Measurements from ENCODE around the gene EID1.

The EID1 gene

DNA sequence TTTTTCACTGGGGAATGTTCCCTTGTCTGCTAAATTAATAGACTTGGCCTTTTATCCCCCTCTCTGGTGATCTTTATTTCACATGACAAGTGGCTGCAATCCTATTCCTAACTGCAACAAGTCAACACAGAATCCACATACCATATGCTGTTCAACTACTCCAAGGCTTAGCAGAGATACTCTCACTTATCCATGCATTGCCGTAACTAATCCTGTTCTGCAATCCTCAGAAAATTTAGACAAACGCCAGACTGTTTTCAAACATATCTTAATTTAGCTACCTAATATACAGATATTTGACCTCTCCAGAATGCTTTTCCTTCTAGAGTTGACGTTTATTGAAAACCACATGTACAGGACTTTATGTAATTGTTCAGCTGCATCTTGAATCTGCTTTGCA, 37.9 kb downstream of the EID1 start:
- DNase-seq (ENCODE audit: low read depth): no peak
- H3K4me3 ChIP-seq (ENCODE audit: control insufficient read depth, low read depth, low read length): no peak overlapping the region

DNA sequence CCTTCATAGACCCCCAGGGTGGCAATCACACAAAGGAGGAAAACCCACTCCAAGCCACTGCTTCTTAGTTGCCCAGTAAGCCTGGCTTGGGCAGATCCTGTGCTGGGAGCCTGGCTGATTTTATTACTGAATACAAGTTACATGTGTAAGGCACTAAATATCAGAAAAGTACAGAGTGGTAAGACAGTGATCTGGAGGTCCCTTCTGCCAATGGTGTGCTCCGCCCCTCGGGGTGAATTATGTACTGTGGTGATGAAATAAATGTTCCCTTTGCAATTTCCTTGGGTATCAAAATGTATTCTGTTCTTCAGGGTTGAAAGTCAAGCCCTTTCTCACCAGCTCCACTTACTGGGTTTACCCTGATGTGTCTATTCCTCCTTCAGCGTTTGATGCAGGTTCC, 38.8 kb downstream of the EID1 start:
- no peak overlapping the region for H3K4me3 ChIP-seq (ENCODE audit: control insufficient read depth, low read depth, low read length)
- TF ChIP-seq, protein P1, sequence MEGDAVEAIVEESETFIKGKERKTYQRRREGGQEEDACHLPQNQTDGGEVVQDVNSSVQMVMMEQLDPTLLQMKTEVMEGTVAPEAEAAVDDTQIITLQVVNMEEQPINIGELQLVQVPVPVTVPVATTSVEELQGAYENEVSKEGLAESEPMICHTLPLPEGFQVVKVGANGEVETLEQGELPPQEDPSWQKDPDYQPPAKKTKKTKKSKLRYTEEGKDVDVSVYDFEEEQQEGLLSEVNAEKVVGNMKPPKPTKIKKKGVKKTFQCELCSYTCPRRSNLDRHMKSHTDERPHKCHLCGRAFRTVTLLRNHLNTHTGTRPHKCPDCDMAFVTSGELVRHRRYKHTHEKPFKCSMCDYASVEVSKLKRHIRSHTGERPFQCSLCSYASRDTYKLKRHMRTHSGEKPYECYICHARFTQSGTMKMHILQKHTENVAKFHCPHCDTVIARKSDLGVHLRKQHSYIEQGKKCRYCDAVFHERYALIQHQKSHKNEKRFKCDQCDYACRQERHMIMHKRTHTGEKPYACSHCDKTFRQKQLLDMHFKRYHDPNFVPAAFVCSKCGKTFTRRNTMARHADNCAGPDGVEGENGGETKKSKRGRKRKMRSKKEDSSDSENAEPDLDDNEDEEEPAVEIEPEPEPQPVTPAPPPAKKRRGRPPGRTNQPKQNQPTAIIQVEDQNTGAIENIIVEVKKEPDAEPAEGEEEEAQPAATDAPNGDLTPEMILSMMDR (conservative IDR thresholded peaks at IDR 0.05; ENCODE audit: control insufficient read depth, insufficient read depth, low read depth, low read length): no peak
- DNase-seq (ENCODE audit: low read depth): no peak

More for the DNA sequence above, 37.9 kb downstream of the EID1 start:
- TF ChIP-seq, protein P1 (conservative IDR thresholded peaks at IDR 0.05; ENCODE audit: control insufficient read depth, insufficient read depth, low read depth, low read length): no peak

- TF ChIP-seq, protein P1 (conservative IDR thresholded peaks at IDR 0.05; ENCODE audit: control insufficient read depth, insufficient read depth, low read depth, low read length): no peak
- DNase-seq (ENCODE audit: low read depth): no peak
- no peak overlapping the region for H3K4me3 ChIP-seq (ENCODE audit: control insufficient read depth, low read depth, low read length)
Measured at GRCh38 chr15:48922046-48922445, 44.1 kb downstream of the EID1 start.

DNA sequence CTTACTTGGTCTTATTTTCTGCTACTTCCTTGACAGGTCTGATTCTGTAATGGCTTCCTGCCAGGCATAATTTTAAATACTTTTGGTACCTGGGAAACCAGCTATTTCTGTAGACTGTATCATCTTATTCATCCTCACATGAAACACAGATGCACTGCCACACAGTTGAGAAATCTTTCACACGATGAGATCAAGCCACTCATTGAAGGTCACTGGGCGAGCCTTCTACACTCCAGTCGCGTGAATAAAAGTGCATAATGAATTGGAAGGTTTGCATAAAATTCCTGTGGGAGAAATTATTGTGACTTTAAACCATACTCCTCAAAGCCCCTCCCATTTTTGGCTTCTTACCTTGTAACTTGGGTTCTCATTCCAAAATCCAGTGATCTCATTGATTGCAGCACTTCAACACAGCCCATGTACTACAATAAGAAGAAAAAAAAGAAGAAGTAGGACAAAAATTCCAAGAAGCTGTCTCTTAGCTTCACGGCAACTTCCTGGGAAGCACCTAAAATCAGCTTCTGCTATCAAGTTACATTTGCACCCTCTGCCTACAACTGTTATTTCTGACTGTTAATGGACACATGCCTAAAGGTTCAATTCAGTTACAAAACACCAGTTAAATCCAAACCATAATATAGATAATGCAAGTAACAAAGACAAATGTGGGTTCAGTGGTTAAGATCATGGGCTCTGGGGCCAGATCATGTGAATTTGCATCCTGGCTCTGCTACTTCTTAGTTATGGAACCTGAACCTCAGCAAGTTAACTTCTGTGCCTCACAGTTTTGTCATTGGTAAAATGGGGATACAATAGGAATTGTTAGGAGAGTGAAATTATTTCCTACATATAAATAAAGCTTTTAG, 46.8 kb downstream of the EID1 start:
- TF ChIP-seq, protein P1 (conservative IDR thresholded peaks at IDR 0.05; ENCODE audit: control insufficient read depth, insufficient read depth, low read depth, low read length): no peak
- no peak overlapping the region for H3K4me3 ChIP-seq (ENCODE audit: control insufficient read depth, low read depth, low read length)
- DNase-seq (ENCODE audit: low read depth): peak; percentile 49

DNA sequence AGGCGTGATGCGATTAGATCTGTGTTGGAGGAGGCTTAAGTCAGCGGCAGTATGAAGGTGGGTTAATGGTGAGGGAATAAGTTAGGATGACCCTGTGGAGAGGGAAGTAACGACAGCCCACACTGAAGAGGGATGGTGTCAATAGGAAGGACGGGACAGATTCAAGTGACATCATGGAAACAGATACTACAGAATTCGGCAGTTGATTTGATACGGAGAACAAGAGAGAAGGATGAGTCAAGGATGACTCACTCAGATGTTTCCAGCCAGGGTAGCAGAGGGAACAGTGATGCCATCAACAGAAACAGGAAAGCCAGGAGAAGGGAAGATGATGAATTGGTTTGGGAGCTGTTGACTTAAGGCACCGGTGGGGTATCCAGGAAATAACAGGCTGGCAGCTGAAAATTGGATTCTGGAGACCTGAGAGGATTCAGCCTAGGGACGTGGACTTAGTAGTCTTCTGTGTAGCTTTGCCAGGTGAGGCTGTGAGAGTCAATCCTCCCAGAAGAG, 47.8 kb downstream of the EID1 start:
- H3K4me3 ChIP-seq (ENCODE audit: control insufficient read depth, low read depth, low read length): no peak overlapping the region
- peak; percentile 98 for DNase-seq (ENCODE audit: low read depth)
- TF ChIP-seq, protein P1 (conservative IDR thresholded peaks at IDR 0.05; ENCODE audit: control insufficient read depth, insufficient read depth, low read depth, low read length): no peak

- TF ChIP-seq, protein P1 (conservative IDR thresholded peaks at IDR 0.05; ENCODE audit: control insufficient read depth, insufficient read depth, low read depth, low read length): no peak
- DNase-seq (ENCODE audit: low read depth): peak; percentile 50
- H3K4me3 ChIP-seq (ENCODE audit: control insufficient read depth, low read depth, low read length): no peak overlapping the region
Measured at GRCh38 chr15:48928877-48929538, 51.1 kb downstream of the EID1 start.

Measured in fibroblast of mammary gland (primary cell).